SK-N-SH treated with all-trans-retinoic acid at 6 μM for 48 hours (cell line): ENCODE results near the gene DPH3.

Experiments
- ARNTL ChIP-seq: fragments of 450-650 bp; formaldehyde crosslinking; IDR thresholded peaks from 2 replicates; pipeline ENCODE4 v1.5.0; 2020; ENCODE audit warnings: low read depth, mild to moderate bottlenecking, moderate library complexity, borderline replicate concordance
- CSDC2 ChIP-seq: fragments of 250-450 bp; sonication (Bioruptor Pico); IDR thresholded peaks from 2 replicates; pipeline ENCODE4 v1.5.0; 2020; ENCODE audit warnings: mild to moderate bottlenecking, moderate library complexity
- RARB ChIP-seq: fragments of 250-450 bp; sonication (Bioruptor Pico); IDR thresholded peaks from 2 replicates; pipeline ENCODE4 v1.8.0; 2021; ENCODE audit warnings: mild to moderate bottlenecking, moderate library complexity
- SNAI2 ChIP-seq: fragments of 250-450 bp; sonication (Bioruptor Pico); IDR thresholded peaks from 2 replicates; pipeline ENCODE4 v1.5.0; 2020; ENCODE audit warnings: mild to moderate bottlenecking, moderate library complexity
- TCF4 ChIP-seq: fragments of 250-450 bp; sonication (Bioruptor Pico); IDR thresholded peaks from 2 replicates; pipeline ENCODE4 v1.8.0; 2021; ENCODE audit warnings: mild to moderate bottlenecking, moderate library complexity, borderline replicate concordance
- ZC3H10 ChIP-seq: fragments of 250-450 bp; sonication (Bioruptor Pico); IDR thresholded peaks from 2 replicates; pipeline ENCODE4 v1.5.1; 2021; ENCODE audit warnings: mild to moderate bottlenecking, moderate library complexity
- ZFP3 ChIP-seq: fragments of 250-450 bp; sonication (Bioruptor Pico); IDR thresholded peaks from 2 replicates; pipeline ENCODE4 v1.5.0; 2020; ENCODE audit warnings: mild to moderate bottlenecking, moderate library complexity
- ZNF565 ChIP-seq: fragments of 450-650 bp; formaldehyde crosslinking; conservative IDR thresholded peaks from 2 replicates; pipeline ENCODE4 v1.5.0; 2020; ENCODE audit warnings: low read depth, mild to moderate bottlenecking, moderate library complexity
- TF ChIP-seq, protein P1 (sequence below): fragments of 250-450 bp; sonication (Bioruptor Pico); IDR thresholded peaks from 2 replicates; pipeline ENCODE4 v1.8.0; 2020; ENCODE audit warnings: mild to moderate bottlenecking, moderate library complexity, borderline replicate concordance
- TF ChIP-seq, protein P2 (sequence below): fragments of 250-450 bp; sonication (Bioruptor Pico); IDR thresholded peaks from 2 replicates; pipeline ENCODE4 v1.5.0; 2020; ENCODE audit warnings: mild to moderate bottlenecking, moderate library complexity
- TF ChIP-seq, protein P3 (sequence below): fragments of 250-450 bp; sonication (Bioruptor Pico); IDR thresholded peaks from 2 replicates; pipeline ENCODE4 v1.5.1; 2020; ENCODE audit warnings: low read depth, mild to moderate bottlenecking, moderate library complexity

DNA sequence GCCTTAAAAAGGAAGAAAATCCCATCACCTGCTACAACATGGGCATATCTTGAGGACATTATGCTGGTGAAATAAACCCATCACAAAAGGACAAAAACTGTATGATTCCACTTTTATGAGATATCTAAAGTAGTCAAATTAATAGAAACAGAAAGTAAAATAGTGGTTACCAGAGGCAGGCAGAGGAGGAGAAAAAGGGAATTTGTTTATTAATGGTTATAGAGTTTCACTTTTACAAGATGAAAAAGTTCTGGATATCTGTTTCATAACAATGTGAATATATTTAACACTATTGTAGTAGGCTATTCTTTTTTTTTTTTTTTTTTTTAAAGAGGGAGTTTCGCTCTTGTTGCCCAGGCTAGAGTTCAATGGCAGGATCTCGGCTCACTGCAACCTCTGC is 40.4 kb downstream of the DPH3 start:
- TF ChIP-seq, protein P1, sequence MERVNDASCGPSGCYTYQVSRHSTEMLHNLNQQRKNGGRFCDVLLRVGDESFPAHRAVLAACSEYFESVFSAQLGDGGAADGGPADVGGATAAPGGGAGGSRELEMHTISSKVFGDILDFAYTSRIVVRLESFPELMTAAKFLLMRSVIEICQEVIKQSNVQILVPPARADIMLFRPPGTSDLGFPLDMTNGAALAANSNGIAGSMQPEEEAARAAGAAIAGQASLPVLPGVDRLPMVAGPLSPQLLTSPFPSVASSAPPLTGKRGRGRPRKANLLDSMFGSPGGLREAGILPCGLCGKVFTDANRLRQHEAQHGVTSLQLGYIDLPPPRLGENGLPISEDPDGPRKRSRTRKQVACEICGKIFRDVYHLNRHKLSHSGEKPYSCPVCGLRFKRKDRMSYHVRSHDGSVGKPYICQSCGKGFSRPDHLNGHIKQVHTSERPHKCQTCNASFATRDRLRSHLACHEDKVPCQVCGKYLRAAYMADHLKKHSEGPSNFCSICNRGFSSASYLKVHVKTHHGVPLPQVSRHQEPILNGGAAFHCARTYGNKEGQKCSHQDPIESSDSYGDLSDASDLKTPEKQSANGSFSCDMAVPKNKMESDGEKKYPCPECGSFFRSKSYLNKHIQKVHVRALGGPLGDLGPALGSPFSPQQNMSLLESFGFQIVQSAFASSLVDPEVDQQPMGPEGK (CRISPR knock-in tag) = no peak
- TF ChIP-seq SNAI2 (CRISPR knock-in tag) (no peak), ZC3H10 (CRISPR knock-in tag) (no peak), RARB (CRISPR knock-in tag) (no peak), ZFP3 (no peak), ZNF565 (CRISPR knock-in tag) (no peak), CSDC2 (CRISPR knock-in tag) (no peak), TCF4 (CRISPR knock-in tag) (no peak), ARNTL (CRISPR knock-in tag) (no peak)
- TF ChIP-seq, protein P2, sequence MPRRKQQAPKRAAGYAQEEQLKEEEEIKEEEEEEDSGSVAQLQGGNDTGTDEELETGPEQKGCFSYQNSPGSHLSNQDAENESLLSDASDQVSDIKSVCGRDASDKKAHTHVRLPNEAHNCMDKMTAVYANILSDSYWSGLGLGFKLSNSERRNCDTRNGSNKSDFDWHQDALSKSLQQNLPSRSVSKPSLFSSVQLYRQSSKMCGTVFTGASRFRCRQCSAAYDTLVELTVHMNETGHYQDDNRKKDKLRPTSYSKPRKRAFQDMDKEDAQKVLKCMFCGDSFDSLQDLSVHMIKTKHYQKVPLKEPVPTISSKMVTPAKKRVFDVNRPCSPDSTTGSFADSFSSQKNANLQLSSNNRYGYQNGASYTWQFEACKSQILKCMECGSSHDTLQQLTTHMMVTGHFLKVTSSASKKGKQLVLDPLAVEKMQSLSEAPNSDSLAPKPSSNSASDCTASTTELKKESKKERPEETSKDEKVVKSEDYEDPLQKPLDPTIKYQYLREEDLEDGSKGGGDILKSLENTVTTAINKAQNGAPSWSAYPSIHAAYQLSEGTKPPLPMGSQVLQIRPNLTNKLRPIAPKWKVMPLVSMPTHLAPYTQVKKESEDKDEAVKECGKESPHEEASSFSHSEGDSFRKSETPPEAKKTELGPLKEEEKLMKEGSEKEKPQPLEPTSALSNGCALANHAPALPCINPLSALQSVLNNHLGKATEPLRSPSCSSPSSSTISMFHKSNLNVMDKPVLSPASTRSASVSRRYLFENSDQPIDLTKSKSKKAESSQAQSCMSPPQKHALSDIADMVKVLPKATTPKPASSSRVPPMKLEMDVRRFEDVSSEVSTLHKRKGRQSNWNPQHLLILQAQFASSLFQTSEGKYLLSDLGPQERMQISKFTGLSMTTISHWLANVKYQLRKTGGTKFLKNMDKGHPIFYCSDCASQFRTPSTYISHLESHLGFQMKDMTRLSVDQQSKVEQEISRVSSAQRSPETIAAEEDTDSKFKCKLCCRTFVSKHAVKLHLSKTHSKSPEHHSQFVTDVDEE (CRISPR knock-in tag) = no peak
- TF ChIP-seq, protein P3, sequence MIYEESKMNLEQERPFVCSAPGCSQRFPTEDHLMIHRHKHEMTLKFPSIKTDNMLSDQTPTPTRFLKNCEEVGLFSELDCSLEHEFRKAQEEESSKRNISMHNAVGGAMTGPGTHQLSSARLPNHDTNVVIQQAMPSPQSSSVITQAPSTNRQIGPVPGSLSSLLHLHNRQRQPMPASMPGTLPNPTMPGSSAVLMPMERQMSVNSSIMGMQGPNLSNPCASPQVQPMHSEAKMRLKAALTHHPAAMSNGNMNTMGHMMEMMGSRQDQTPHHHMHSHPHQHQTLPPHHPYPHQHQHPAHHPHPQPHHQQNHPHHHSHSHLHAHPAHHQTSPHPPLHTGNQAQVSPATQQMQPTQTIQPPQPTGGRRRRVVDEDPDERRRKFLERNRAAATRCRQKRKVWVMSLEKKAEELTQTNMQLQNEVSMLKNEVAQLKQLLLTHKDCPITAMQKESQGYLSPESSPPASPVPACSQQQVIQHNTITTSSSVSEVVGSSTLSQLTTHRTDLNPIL (CRISPR knock-in tag) = no peak
